Astrocyte of the cerebellum (primary cell): ENCODE results near the gene ZFAND3.
A peak's percentile ranks its signal among the peaks of the same experiment; 100 is the strongest.
"Not testable (repeated sequence)": the region's sequence is repeated elsewhere in the genome, so short reads cannot be mapped to it uniquely, and the experiment has no call there.

ENCODE experiments used
- DNase-seq: peaks from one replicate; pipeline ENCODE4 v3.0.0-alpha.2; 2011; ENCODE audit warnings: low read depth
- H3K4me3 ChIP-seq: 2 replicates; pipeline ENCODE4 v1.5.1; 2011; ENCODE audit warnings: mild to moderate bottlenecking, low read depth, low read length, moderate library complexity
- CTCF ChIP-seq: IDR thresholded peaks from 2 replicates; pipeline ENCODE4 v1.5.1; 2012; ENCODE audit warnings: low read length, low read depth, moderate library complexity, mild to moderate bottlenecking; ENCODE audit errors: missing control alignments
- in situ Hi-C: cut with HindIII; loops from 2 replicates; pipeline ENCODE4 v1.10.0; 2017; ENCODE audit warnings: low sequenced_read_pairs

Gene ZFAND3

DNA sequence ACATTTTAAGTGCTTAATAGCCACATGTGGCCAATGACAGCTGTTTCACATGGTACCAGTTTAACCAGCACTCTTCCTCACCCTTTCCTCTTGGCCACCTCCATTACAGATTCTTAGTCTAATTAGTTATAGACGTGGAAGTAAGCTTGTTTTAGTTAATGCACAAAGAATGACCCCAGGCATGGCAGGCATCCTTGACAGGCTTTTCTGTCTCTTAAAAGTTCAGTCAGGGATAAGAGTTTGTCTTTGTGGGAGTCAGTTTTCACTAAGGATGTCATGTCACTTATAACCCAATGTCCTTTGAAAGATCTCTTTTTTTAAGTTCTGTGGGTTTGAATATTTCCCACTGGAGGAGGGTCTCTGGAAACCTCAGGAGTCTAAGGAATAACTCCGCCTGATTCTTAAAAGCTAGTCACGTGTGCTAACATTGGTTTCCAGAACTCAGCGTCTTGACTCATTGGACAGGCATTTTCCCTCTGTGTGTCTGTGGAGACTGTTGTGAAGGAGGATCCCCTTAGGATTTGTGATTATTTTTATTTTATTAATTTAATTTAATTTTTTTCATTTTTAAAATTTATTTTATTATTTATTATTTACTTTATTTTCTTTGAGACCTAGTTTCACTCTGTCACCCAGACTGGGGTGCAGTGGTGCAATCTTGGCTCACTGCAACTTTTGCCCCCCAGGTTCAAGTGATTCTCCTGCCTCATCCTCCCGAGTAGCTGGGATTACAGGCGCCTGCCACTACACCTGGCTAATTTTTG, 171.4 kb downstream of the ZFAND3 start:
- H3K4me3 ChIP-seq = no peak overlapping the region
- in situ Hi-C loops = no loop called here
- DNase-seq = peak; percentile 81
- no peak for TF ChIP-seq CTCF

- in situ Hi-C loops = no loop called here
- no peak for DNase-seq
- TF ChIP-seq CTCF = no peak
- H3K4me3 ChIP-seq = no peak overlapping the region
These were observed 173.2 kb downstream of the ZFAND3 start for GRCh38 chr6:37992749-37993148.

- DNase-seq, H3K4me3 ChIP-seq, in situ Hi-C loops: not testable (repeated sequence)
These were observed 173.7 kb downstream of the ZFAND3 start for GRCh38 chr6:37993194-37993593.

DNA sequence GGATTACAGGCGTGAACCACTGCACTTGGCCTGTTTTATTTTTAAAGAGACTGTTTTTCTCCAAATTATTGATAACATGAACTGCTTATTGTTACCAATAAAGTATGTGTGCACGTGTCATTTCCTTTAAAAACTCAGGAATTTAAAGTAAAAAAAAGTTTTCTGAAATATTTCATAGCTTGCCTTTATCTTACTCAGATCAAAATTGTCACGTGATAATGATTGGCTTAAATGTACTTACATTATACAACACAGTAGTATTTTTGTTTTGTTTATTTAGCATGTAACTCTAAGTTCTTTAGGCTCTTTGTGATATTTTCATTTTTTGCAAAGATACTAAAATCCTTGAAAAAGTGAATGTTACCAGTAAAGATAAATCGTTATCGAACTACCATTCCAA, 174.1 kb downstream of the ZFAND3 start:
- no peak overlapping the region for H3K4me3 ChIP-seq
- no peak for TF ChIP-seq CTCF
- in situ Hi-C loops = no loop called here
- DNase-seq = no peak

GRCh38 chr6:37994223-37994622, 174.7 kb downstream of the ZFAND3 start:
- in situ Hi-C loops = no loop called here
- H3K4me3 ChIP-seq = no peak overlapping the region
- no peak for DNase-seq
- no peak for TF ChIP-seq CTCF

- no peak for DNase-seq
- in situ Hi-C loops = no loop called here
- TF ChIP-seq CTCF = no peak
- H3K4me3 ChIP-seq = no peak overlapping the region
These were observed 178.8 kb downstream of the ZFAND3 start for GRCh38 chr6:37998366-37998765.

GRCh38 chr6:38001386-38001785, 181.9 kb downstream of the ZFAND3 start:
- in situ Hi-C loops = no loop called here
- DNase-seq = no peak
- H3K4me3 ChIP-seq = no peak overlapping the region
- no peak for TF ChIP-seq CTCF
